GM21390 (cell line): ENCODE data around the gene ATRIP.
"Not testable (repeated sequence)": the region's sequence is repeated elsewhere in the genome, so short reads cannot be mapped to it uniquely, and the experiment has no call there.

Experiments
- ATAC-seq: cut with Tn5 transposase; IDR thresholded peaks from one replicate; pipeline ENCODE4 v1.9.1; 2021; ENCODE audit not compliant: unreplicated experiment

ATRIP gene

DNA sequence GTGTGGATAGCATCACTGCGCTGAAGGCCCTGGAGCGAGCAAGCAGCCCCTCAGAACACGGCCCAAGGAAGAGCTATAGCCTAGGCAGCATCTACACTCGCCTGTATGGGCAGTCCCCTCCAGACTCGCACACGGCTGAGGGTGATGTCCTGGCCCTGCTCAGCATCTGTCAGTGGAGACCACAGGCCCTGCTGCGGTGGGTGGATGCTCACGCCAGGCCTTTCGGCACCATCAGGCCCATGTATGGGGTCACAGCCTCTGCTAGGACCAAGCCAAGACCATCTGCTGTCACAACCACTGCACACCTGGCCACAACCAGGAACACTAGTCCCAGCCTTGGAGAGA, 20.5 kb downstream of the ATRIP start:
- ATAC-seq, result no peak

DNA sequence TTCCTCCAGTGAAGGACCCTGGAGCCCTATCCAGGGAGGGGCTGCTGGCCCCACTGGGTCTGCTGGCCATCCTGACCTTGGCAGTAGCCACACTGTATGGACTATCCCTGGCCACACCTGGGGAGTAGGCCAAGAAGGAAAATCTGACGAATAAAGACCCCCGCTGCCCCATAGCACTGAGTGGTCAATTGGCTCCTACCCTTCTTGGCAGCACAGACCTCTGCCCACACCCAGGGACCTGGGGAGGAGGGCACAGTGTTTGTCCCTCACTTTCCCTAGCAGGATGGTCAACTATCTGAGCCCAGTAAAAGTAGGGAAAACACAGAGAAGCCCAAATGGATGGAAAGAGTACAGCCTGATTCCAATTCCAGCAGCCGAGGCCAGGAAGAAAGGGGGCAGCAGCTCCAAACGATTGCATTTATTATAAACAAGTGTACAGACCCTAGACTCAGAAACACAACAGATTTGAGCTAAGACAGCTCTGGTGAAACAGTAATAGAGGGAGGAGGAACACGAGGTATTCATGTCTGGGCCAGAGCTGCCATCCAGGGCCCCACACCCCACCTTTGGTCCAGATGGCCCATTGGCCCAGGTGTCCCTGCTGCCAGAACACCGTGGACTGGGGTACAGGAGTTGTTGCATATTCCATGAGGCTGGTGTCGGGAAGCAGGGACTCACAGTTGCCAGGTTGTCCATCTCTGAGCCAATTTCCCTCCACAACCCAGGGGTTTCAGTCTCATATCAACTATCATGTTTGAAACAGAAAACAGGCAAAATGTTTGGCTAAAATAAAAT, 21.1 kb downstream of the ATRIP start:
- ATAC-seq, result no peak

DNA sequence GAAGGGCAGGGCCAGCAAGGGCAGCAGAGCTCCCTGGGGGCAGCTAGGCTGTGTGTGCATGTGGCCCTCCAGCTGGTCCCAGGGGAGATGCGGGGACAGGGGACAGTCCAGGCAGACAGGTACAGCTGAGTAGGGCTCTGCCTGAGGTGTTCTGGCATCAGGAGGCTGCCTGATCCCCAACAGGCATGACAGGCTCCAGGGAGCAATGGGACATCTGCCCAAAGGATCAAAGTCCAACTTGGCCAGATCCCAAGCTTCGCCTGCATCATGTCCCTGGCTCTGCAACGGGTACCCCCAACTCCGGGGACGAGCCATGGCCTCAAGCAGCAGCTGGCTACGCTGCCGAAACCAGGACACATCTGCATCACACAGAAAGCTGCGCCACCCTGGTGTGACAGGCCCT, 21.8 kb downstream of the ATRIP start:
- no peak for ATAC-seq

DNA sequence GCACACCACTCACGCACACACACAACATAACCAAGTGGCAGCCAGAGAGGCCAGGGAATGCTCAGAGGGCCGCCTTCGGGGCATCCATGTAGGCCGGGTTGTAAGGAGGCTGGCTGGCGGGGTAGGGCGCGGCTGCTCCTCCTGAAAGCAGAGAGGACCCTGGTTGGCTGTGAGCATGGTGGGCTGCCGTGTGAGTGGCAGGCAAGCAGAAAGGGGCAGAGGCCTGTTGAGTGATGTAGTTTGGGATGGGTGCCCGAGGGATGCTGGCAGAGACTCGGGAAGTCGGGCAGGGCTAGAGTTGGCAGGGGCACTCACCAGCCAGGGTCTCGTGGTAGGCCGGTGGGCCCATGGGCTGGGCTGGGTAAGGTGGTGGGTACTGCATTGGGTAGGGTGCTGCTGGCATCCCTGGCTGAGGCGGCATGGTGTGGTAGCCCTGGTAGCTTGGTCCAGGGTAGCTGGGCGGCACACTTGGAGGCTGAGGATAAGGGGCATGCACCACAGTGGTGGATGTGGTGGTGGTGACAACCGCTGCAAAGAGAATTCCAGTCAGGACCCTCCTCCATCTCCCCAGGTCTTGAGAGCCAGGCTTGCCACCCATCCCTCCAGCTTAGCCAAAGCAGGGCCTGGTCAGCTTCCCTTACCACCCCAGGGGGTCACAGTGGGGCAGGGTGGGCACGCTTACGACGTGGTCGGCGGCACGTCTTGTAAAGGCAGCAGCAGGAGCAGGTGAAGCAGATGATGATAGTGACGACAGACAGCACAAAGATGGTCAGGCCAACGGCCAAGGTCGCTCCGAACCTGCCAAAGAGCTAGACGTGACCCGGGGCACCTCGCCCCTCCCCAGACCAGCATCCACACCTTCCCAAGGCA, 22.7 kb downstream of the ATRIP start:
- ATAC-seq, result no peak

DNA sequence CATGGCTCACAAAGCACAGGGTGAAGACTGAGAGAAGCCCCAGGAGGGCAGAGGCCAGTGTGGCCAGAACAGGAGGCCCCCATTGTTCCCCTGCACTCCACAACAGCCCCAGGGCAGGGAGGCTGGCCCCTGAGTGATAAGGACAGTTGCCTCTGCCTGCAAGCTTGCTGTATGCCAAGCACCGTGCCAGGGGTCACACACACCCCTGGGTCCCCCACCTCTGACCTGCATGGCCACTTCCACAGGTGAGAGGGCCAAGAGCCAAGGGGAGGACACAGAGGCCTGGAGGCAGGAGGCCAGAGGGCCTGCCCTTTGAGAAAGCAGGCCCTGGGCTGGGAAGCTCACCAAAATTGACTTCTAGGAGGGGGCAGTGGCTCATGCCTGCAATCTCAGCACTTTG, 23.7 kb downstream of the ATRIP start:
- no peak for ATAC-seq

DNA sequence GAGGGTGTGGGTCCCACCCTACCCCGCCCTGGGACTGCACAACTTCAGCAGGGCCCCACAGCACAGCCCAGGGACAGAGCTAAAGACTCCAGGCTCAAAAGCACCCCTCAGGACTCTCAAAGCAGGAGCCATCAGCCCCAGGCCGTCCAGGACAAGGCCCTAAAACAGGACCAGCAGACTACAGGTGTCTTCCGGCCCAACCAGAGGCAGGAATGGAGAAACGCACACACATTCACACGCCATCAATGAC, 26.1 kb downstream of the ATRIP start:
- no peak for ATAC-seq

DNA sequence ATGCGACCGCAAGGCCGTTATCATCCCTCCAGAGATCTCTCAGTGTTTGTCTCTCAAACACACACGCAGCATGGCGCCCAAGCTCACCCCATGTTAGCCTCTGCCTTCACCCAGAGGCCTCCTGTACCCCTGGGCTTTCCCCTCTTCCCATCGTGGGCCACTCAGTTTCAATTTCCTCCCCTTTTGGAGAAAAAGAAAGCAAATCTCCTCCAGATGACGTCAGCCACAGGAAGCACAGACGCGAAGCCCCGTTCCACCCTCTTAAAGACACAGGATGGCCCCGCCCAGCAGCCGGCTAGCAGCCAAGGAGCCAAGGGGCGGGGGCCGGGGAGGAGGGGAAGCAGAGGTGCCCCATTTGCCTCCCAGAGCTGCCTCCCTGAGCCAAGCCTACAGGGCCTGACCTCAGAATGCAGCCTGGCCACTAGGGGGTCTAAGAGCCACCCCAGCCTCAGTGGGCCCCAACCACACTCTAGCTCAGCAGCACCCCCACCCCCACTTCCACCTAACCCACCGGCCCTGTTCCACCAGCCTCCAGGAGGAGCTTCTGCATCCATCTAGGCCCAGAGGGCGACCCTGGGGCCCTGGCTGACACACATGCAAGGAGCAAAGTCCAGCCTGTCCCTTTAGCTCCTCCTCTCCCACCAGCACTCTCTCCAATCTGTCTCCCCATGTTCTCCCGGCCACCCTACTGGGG, 26.5 kb downstream of the ATRIP start:
- peak; percentile 81 for ATAC-seq

DNA sequence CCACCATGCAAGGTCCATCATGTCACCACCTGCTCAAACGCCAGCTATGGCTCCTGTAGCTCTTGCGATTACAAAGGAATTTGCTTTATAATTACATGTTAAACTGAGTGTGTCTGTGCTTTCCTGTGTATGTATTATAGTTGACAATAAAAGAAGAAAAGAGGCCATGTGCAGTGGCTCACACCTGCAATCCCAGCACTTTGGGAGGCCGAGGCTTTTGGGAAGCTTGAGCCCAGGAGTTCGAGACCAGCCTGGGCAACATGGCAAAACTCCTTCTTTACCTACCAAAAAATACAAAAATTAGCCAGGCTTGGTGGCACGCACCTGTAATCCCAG, 27.0 kb downstream of the ATRIP start:
- no peak for ATAC-seq

DNA sequence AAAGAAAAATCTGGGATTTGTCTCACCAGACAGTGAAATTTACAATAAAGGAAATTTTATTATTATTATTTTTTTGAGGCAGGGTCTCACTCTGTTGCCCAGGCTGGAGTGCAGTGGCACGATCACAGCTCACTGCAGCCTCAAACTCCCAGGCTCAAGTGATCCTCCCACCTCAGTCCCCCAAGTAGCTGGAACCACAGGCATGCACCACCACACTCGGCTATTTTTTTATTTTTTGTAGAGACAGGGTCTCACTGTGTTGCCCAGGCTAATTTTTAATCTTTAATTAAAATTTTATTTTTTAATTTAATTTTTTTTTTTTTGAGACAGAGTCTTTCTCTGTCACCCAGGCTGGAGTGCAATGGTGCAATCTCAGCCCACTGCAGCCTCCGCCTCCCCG, 27.5 kb downstream of the ATRIP start:
- ATAC-seq, result not testable (repeated sequence)

DNA sequence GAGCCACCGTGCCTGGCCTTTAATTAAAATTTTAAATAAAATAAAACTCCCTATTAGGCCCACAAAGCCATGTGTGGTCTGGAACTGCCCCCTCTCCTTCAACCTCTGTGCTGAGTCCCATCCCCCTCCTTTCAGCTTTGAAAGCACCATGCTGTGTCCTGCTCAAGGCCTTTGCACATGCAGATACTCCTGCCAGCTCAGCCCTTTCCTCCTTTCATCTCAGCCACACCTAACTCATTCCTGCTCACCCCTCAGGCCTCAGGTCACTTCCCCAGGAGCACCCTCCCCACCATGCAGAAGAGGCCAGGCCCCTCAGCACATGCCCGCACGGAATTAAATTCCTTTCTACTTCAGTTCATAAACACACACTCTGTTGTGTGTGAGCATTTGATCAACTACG, 28.1 kb downstream of the ATRIP start:
- no peak for ATAC-seq

DNA sequence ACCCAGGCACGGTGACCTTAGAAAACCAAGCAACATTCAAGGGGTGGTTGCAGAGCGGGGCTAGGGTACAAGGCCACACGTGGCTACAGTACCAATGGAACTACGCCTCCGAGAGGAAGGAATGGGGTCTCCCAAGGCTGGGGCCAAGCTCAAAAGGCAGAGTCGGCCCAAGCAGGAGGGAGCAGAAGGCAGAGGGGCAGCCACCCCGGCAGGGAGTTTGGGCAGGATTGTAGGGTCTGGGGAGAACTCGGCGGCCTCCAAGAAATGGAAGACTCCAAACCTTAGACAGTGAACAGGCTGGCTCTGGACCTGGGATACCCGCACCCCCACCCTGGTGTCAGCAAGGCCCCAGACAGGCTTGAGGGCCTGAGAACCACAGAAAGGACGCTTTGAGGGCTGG, 28.7 kb downstream of the ATRIP start:
- no peak for ATAC-seq

DNA sequence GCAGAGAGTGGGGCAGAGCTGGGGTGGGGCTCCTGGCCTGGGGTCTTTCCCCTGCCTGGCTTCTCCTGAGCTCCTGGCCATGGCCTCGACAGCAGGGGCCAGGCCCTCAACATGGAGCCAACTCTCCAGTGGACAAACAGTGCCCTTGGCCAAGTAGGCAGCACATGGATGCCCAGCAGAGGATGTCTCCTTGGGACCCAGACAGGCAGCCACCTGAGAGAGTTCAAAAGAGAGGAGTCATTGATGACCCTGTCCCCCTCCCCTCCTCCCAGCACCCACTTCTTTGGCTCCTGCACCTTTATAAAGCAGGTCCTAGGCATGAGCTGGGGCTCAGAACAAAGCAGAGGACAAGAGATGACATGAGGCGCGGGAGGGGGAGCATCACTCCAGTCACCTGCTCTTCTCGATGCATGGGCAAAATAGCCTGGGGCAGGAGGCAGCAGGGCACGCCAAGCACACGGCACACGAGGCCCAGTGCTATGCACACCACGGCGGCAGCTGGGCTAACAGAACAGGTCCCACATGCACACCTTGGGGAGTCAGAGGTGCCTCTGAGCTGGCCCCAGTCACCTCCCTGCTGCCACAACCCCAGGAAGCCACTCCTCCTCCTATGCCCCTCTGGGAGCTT, 30.0 kb downstream of the ATRIP start:
- ATAC-seq, result no peak

DNA sequence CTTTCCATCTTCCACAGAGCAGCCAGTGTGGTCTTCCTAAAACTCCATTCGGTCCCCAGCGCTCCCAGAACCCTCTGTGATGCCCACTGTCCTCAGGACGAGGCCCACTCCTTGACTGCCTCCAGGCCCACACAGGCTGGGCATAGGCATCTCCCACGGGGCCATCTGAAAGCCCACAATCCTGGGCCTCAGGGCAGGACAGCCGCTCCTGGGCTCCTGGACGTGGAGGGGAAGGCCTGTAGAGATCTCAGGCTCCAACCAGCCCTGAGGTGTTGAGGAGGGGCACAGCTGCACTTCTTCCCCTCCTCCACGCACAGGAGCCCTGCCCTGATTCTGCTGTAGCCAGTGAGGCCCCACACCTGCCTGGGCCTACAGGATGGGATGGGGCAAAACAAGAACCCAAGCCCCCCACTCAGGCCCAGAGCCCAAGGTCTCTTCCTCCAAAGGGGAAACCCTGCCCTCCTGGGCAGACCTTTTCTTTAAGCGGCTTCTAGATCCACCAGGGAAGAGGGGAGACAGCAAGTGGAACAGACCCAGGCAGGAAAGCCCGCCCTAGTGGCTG, 31.5 kb downstream of the ATRIP start:
- ATAC-seq, result no peak

DNA sequence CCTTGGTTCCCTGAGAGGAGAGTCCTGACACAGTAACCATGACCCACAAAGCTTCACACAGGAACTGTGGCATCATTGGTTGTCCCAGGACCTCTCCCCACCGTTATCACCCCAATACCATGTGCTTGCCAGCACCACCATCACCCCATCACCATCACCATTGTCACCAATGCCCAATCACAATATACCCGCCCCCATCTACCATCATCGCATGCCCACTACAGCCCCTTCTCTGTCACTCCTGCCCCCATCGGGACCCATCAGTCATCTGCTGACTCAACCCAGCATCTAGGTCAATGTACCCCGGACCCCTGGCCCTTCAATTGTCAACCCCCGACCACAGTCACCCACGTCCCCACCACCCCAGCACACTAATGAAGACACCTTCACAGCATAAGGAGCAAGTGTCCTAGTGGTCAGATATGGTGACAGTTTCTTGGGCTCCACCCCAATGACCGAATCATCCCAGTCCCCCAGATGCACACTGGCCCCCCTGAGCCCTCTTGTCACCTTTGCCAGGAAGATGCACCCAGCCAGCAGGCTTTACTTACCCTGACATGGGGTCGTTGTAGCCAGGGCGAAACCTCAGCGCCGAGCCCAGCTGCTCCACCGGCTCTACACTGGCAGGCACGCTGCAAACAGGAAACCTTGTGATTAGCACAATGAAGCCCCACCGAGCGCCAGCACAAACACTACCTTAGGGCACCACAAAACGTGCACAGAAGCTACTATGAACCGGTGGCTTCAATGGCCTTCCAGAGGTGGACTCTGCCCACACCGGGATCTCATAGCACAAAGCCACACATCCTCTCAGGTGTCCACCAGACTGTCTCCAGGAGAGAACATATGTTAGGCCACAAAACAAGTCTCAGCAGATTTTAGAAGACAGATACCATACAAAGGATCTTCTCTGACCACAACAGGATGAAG, 32.4 kb downstream of the ATRIP start:
- ATAC-seq, result no peak

DNA sequence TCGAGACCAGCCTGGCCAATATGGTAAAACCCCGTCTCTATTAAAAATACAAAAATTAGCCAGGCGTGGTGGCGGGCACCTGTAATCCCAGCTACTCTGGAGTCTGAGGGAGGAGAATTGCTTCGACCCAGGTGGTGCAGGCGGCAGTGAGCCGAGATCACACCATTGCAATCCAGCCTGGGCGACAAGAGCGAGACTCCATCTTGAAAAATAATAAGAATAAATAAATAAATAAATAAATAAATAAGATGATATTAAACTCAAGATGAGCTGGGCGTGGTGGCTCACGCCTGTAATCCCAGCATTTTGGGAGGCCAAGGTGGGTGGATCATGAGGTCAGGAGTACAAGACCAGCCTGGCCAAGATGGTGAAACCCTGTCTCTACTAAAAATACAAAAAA, 34.4 kb downstream of the ATRIP start:
- ATAC-seq, result not testable (repeated sequence)

DNA sequence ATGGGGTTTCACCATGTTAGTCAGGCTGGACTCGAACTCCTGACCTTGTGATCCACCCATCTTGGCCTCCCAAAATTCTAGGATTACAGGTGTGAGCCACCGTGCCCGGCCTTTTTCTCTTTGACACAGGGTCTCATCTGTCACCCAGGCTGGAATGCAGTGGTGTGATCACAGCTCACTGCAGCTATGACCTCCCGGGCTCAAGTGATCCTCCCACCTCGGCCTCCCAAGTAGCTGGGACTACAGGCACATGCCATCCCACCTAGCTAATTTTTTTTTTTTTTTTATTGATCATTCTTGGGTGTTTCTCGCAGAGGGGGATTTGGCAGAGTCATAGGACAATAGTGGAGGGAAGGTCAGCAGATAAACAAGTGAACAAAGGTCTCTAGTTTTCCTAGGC, 36.3 kb downstream of the ATRIP start:
- ATAC-seq, result not testable (repeated sequence)

DNA sequence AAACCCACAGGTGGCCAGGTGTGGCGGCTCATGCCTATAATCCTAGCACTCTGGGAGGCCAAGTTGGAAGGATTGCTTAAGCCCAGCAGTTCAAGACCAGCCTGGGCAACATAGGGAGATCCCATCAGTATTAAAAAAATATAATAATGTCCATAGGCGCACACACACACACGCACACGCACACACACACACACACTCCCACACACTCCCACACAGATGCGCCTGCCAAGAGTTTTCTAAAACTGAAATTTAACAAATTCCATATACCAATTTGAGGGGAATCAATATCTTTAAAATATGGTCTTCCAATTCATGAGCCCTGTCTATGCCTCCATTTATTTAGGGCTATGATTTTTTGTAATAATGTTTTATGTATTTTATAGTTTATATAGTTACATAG, 40.4 kb downstream of the ATRIP start:
- no peak for ATAC-seq

DNA sequence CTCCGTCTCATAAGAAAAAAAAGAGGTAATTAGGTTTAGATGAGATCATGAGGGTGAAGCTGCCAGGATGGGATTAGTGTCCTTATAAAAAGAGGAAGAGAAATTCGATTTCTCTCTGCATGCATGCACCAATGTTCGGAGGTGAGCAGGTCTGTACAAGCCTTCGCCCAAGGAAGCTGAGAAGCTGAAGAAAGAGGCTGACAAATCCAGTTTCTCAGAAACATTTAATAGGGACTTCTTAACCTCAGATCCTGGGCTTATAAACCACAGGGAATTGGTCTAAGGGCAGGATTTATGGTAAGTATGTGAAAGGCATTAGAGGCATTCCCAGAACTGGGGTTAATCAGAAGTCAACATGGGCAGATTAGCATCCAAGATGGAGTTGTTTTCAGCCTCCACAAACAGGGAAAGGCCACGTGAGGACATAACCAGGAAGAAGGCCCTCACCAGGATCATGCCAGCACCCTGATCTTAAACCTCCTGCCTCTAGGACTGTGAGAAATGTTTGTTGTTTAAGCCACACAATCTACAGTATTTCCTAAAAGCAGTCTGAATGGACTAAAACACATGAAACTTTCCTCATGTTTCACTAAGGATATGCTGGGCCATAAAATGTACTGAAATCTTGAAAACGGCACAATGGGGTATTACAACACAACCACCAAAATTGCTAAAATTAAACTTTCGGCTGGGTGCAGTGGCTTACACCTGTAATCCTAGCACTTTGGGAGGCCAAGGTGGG, 46.1 kb downstream of the ATRIP start:
- no peak for ATAC-seq

DNA sequence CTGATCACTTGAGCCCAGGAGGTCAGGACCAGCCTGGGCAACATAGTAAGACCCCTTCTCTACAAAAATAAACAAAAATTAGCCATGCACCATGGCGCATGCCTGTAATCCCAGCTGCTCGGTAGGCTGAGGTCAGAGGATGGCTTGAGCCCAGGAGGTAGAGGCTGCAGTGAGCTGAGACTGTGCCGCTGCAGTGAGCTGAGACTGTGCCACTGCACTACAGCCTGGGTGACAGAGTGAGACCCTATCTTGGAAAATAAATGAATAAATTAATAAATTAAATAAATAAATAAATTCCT, 46.6 kb downstream of the ATRIP start:
- ATAC-seq, result no peak

DNA sequence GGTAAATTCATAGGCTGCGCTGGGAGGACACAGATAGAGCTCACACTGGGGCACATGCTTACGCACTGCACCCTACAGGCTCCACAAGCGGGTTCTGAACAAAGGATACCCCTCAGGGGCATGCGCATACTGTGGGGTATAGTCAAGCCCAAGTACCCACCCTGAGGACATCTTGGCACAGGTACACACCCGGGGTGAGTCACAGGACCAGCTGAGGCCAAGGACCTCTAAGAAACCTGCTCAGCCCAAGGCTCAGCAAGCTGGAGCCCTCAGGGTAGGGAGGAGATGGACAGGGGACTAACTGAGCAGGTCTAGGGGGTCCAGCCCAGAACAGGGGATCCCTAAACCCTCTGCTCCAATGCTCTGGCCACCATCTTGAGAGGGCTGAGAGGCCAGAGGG, 54.1 kb downstream of the ATRIP start:
- no peak for ATAC-seq
